T-cell (primary cell): ENCODE results near the gene ARHGEF6. TPM values are rescaled to one million over a fixed set of nuclear protein-coding genes. Genes with fewer than 3 reads are reported as not detected.

Experiments used
- ATAC-seq, 4 experiments: fragments of 200-7000 bp in 3 of 4; fragments of 150-1000 bp in 1 of 4; cut with Tn5 transposase; replicated peaks in 1 of 4; 1 replicate in 3 of 4; 2 replicates in 1 of 4; pipeline ENCODE4 v1.10.0; 2021; ENCODE audit warnings: moderate library complexity in 3 of 4, mild to moderate bottlenecking in 2 of 4, moderate number of reproducible peaks in 1 of 4
- CTCF ChIA-PET, 2 donors: fragments of 300-600 bp; sonication (Branson Sonifier 250); formaldehyde crosslinking; loops; one replicate each; lab custom pipeline; 2022; ENCODE audit warnings: antibody characterized with exemption in 2 of 2; lab: Charles Lee
- POLR2A ChIA-PET, 2 donors: fragments of 300-600 bp; sonication (Branson Sonifier 250); formaldehyde crosslinking; loops; one replicate each; lab custom pipeline; 2022; ENCODE audit warnings: antibody characterized with exemption in 2 of 2; lab: Charles Lee
- DNase-seq, 35 experiments: peaks; one replicate each; pipeline versions ENCODE4 v3.0.0 to v3.0.0-alpha.2; 2013 to 2023
- H3K27ac ChIP-seq: one replicate; pipeline ENCODE4 v1.5.1; 2013; ENCODE audit warnings: low read length
- H3K27me3 ChIP-seq, 2 experiments: replicated peaks in 1 of 2; 1 replicate in 1 of 2; 2 replicates in 1 of 2; pipeline versions ENCODE4 v1.6.1 to v1.7.0; 2013; ENCODE audit warnings: low read length in 1 of 2, mixed read lengths in 1 of 2; ENCODE audit not compliant: control insufficient read depth in 2 of 2, insufficient read depth in 2 of 2; ENCODE audit errors: extremely low read depth in 1 of 2
- H3K36me3 ChIP-seq, 2 donors: 1 replicate in 1 of 2; 2 replicates in 1 of 2; pipeline versions ENCODE4 v1.6.1 to v1.7.0; 2013; ENCODE audit warnings: low read length in 1 of 2; ENCODE audit not compliant: control insufficient read depth in 2 of 2, insufficient read depth in 1 of 2; ENCODE audit errors: extremely low read depth in 1 of 2
- H3K4me1 ChIP-seq, 2 experiments: 1 replicate in 1 of 2; 2 replicates in 1 of 2; pipeline versions ENCODE4 v1.6.1 to v1.7.0; 2013; ENCODE audit warnings: low read length in 2 of 2, mixed read lengths in 1 of 2; ENCODE audit not compliant: insufficient read depth in 2 of 2, control insufficient read depth in 1 of 2; ENCODE audit errors: extremely low read depth in 1 of 2
- H3K4me3 ChIP-seq, 2 donors: 1 replicate in 1 of 2; 2 replicates in 1 of 2; pipeline versions ENCODE4 v1.5.1 to v1.7.0; 2013; ENCODE audit warnings: mild to moderate bottlenecking in 2 of 2, low read length in 1 of 2, moderate library complexity in 1 of 2; ENCODE audit not compliant: control insufficient read depth in 1 of 2; ENCODE audit errors: extremely low read depth in 1 of 2
- H3K9me3 ChIP-seq: 2 replicates; pipeline ENCODE4 v1.7.0; 2013
- H3K27ac Mint-ChIP-seq, 2 donors: one replicate each; pipeline ENCODE4 v1.8.0; 2020 to 2021; ENCODE audit warnings: mild to moderate bottlenecking in 2 of 2, mixed read lengths in 2 of 2
- H3K27me3 Mint-ChIP-seq, 2 donors: one replicate each; pipeline ENCODE4 v1.8.0; 2021 to 2022; ENCODE audit warnings: mixed read lengths in 2 of 2
- H3K36me3 Mint-ChIP-seq: one replicate; pipeline ENCODE4 v1.8.0; 2021; ENCODE audit warnings: mixed read lengths
- H3K4me1 Mint-ChIP-seq, 3 donors: one replicate each; pipeline ENCODE4 v1.8.0; 2020 to 2022; ENCODE audit warnings: mixed read lengths in 3 of 3, mild to moderate bottlenecking in 1 of 3
- H3K4me3 Mint-ChIP-seq, 3 donors: one replicate each; pipeline ENCODE4 v1.8.0; 2020 to 2022; ENCODE audit warnings: mild to moderate bottlenecking in 3 of 3, mixed read lengths in 3 of 3, moderate library complexity in 3 of 3
- H3K9me3 Mint-ChIP-seq, 3 donors: one replicate each; pipeline ENCODE4 v1.8.0; 2020 to 2022; ENCODE audit warnings: mixed read lengths in 3 of 3
- WGBS: methylation state at CpG from one replicate; pipeline ENCODE4 v1.1.5; 2013; ENCODE audit warnings: missing lambda C conversion rate; ENCODE audit not compliant: insufficient coverage; 5-methylcytosine and 5-hydroxymethylcytosine counted together
- total RNA-seq, 35 experiments: library from RNA in 6 of 35; stranded (reverse) in 6 of 35; fragments of 120-200 nt in 1 of 35; gene quantifications; one replicate each; pipeline versions ENCODE4 v1.2.1 to v1.2.4 and lab custom pipeline; 2013 to 2026

Gene ARHGEF6
- total RNA-seq, 5 donors from 2014 or later (not counting 1 experiment from before 2014, with no cell fraction given), result 63.4 to 79.9 (median 72.9) TPM

GRCh38 chrX:136794080-136794479, 13.3 kb upstream of the ARHGEF6 start:
- ChIA-PET POLR2A (no interaction called here), CTCF (no interaction called here)
- Histone ChIP-seq H3K4me3 (no peak overlapping the region), H3K27ac (no peak overlapping the region), H3K27me3 (no peaks in the 10 kb centered on the region), H3K4me1 (peaks cover 0 to 4% of the 10 kb centered on the region in 2 experiments), H3K36me3 (no peaks in the 10 kb centered on the region), H3K9me3 (no peaks in the 10 kb centered on the region)
- Mint-ChIP-seq H3K4me3 (no peak overlapping the region), H3K9me3 (peaks cover 0 to 7% (median 3%) of the 10 kb centered on the region in 3 donors), H3K36me3 (no peaks in the 10 kb centered on the region), H3K27ac (no peak overlapping the region), H3K4me1 (peaks cover 8 to 11% (median 10%) of the 10 kb centered on the region in 3 donors), H3K27me3 (peaks cover 0 to 9% of the 10 kb centered on the region in 2 donors)
- WGBS, result 80% methylated on average over 1 of the region's 1 CpG
- no peak for DNase-seq
- ATAC-seq, result no peak

GRCh38 chrX:136789856-136790255, 9.1 kb upstream of the ARHGEF6 start:
- DNase-seq, result no peak
- no peaks in the 10 kb centered on the region for H3K36me3 Mint-ChIP-seq
- no peaks in the 10 kb centered on the region for H3K4me1 ChIP-seq
- H3K4me1 Mint-ChIP-seq, result no peaks in the 10 kb centered on the region
- H3K27ac Mint-ChIP-seq, result no peak overlapping the region
- H3K27me3 Mint-ChIP-seq, result peaks cover 0 to 13% of the 10 kb centered on the region in 2 donors
- no CpG with 5 or more reads among the region's 4 CpGs for WGBS
- no peaks in the 10 kb centered on the region for H3K9me3 ChIP-seq
- no peak for ATAC-seq
- CTCF ChIA-PET, result no interaction called here
- no peak overlapping the region for H3K4me3 ChIP-seq
- no peaks in the 10 kb centered on the region for H3K36me3 ChIP-seq
- no peak overlapping the region for H3K4me3 Mint-ChIP-seq
- H3K27ac ChIP-seq, result no peak overlapping the region
- no peaks in the 10 kb centered on the region for H3K27me3 ChIP-seq
- POLR2A ChIA-PET, result no interaction called here
- peaks cover 0 to 3% (median under 1%) of the 10 kb centered on the region in 3 donors for H3K9me3 Mint-ChIP-seq

DNA sequence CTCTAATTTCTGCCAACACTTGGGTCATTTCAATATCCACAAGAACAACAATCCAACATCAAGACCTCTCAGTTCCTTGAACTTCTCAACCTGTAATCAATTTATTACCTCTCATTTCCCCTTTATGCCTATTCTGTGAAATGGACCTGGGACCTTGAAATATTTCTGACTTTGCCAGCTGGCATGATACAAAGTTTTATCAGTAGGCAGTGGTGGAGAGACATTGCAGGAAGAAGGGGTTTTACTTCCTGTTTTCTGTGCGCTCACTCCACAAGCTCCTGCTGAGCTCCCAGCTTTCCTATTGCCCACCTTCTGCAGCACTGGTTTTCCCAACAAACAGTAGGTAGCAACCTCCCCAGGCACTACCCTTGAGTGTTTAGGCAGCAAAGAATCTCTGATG, 3.5 kb upstream of the ARHGEF6 start:
- Mint-ChIP-seq H3K4me1 (peaks cover 37 to 40% (median 38%) of the 10 kb centered on the region in 3 donors), H3K36me3 (no peaks in the 10 kb centered on the region), H3K4me3 (peak overlapping the region in 1 of 3 donors; percentile 18), H3K9me3 (no peaks in the 10 kb centered on the region), H3K27me3 (peaks cover 0 to 14% of the 10 kb centered on the region in 2 donors), H3K27ac (peak overlapping the region in 1 of 2 donors; percentile 66)
- no peaks in the 10 kb centered on the region for H3K27me3 ChIP-seq
- CTCF ChIA-PET, result interaction anchor here (0.6 kb wide), 2 partner anchors 84 to 268 kb away, joined by 3 to 4 read pairs; no protein-coding TSS in a partner anchor
- H3K9me3 ChIP-seq, result no peaks in the 10 kb centered on the region
- H3K4me1 ChIP-seq, result peaks cover 10 to 16% of the 10 kb centered on the region in 2 experiments
- DNase-seq (peak in 1 of 35 experiments; percentile 11), ATAC-seq (no peak)
- no CpG with 5 or more reads among the region's 1 CpG for WGBS
- no peak overlapping the region for H3K27ac ChIP-seq
- no peak overlapping the region for H3K4me3 ChIP-seq
- H3K36me3 ChIP-seq, result no peaks in the 10 kb centered on the region
- POLR2A ChIA-PET, result no interaction called here

DNA sequence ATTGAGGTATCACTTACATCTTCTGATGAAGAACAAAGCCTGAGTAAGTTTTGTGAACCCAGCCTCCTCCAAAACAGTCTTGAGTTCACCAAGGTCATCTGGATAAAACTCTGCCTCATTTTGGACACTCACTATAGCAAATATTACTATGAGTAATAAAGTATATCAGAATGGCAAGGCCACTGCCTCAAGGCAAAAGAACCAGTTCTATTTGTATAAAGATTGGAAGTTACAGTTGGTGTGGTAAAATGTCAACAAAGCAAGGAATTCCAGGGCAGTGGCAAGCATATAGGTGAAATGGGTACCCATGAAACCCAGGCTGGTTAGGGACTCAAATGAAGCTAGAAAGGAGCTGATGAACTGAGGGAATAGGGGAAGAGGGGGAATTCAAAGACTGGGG, 2.4 kb upstream of the ARHGEF6 start:
- POLR2A ChIA-PET, result no interaction called here

GRCh38 chrX:136781180-136781797, 557 bp upstream of the ARHGEF6 start:
- peaks cover 8% of the 10 kb centered on the region for H3K36me3 Mint-ChIP-seq
- WGBS, result 0% methylated on average over 1 of the region's 9 CpGs
- H3K4me1 Mint-ChIP-seq, result peaks cover 52 to 64% (median 53%) of the 10 kb centered on the region in 3 donors

More for the DNA sequence above, 2.4 kb upstream of the ARHGEF6 start:
- ATAC-seq (no peak), DNase-seq (no peak)
- Histone ChIP-seq H3K27me3 (no peaks in the 10 kb centered on the region), H3K27ac (no peak overlapping the region), H3K36me3 (no peaks in the 10 kb centered on the region), H3K4me3 (no peak overlapping the region), H3K4me1 (peaks cover 11 to 25% of the 10 kb centered on the region in 2 experiments), H3K9me3 (no peaks in the 10 kb centered on the region)
- Mint-ChIP-seq H3K27ac (peak overlapping the region; percentile 23 to 41), H3K4me1 (peaks cover 40 to 49% (median 43%) of the 10 kb centered on the region in 3 donors), H3K9me3 (no peaks in the 10 kb centered on the region), H3K36me3 (no peaks in the 10 kb centered on the region), H3K4me3 (peak overlapping the region in 1 of 3 donors; percentile 18), H3K27me3 (peaks cover 0 to 10% of the 10 kb centered on the region in 2 donors)
- CTCF ChIA-PET, result no interaction called here

GRCh38 chrX:136780241-136780640, 491 bp downstream of the ARHGEF6 start:
- Mint-ChIP-seq H3K9me3 (no peaks in the 10 kb centered on the region), H3K4me1 (peaks cover 63 to 74% (median 64%) of the 10 kb centered on the region in 3 donors), H3K27me3 (peaks cover 0 to 10% of the 10 kb centered on the region in 2 donors), H3K27ac (peak overlapping the region; percentile 90 to 98), H3K4me3 (peak overlapping the region; percentile 87 to 93 (median 93)), H3K36me3 (peaks cover 10% of the 10 kb centered on the region)
- peak overlapping the region; percentile 83 for H3K27ac ChIP-seq
- no peaks in the 10 kb centered on the region for H3K27me3 ChIP-seq
- H3K36me3 ChIP-seq, result no peaks in the 10 kb centered on the region
- no peaks in the 10 kb centered on the region for H3K9me3 ChIP-seq
- H3K4me3 ChIP-seq, result peak overlapping the region; percentile 55 to 60
- H3K4me1 ChIP-seq, result peaks cover 20 to 25% of the 10 kb centered on the region in 2 experiments
- ATAC-seq (no peak), DNase-seq (peak in 1 of 35 experiments; percentile 12)
- CTCF ChIA-PET, result interaction anchor here in 1 of 2 donors (1.3 kb wide), 1 partner anchor 27 kb away, joined by 3 read pairs; no protein-coding TSS in a partner anchor
- POLR2A ChIA-PET, result interaction anchor here in 1 of 2 donors (1.3 kb wide), 2 partner anchors 92 to 101 kb away, joined by 3 to 5 read pairs; partner anchors contain the start of gene RBMX
- no CpG with 5 or more reads among the region's 2 CpGs for WGBS

More at GRCh38 chrX:136781180-136781797, 557 bp upstream of the ARHGEF6 start:
- H3K9me3 ChIP-seq, result no peaks in the 10 kb centered on the region
- DNase-seq (no peak), ATAC-seq (peak; percentile 29 to 38 (median 34))
- ChIA-PET CTCF (no interaction called here), POLR2A (interaction anchor here in 1 of 2 donors (0.6 to 1.1 kb wide), 2 partner anchors 81 to 100 kb away, joined by 4 to 6 read pairs; no protein-coding TSS in a partner anchor)
- no peaks in the 10 kb centered on the region for H3K36me3 ChIP-seq
- H3K27ac Mint-ChIP-seq, result peak overlapping the region; percentile 90 to 98
- peak overlapping the region; percentile 87 to 93 (median 93) for H3K4me3 Mint-ChIP-seq
- no peaks in the 10 kb centered on the region for H3K27me3 ChIP-seq
- H3K9me3 Mint-ChIP-seq, result no peaks in the 10 kb centered on the region
- H3K27me3 Mint-ChIP-seq, result peaks cover 0 to 10% of the 10 kb centered on the region in 2 donors
- peak overlapping the region; percentile 55 to 60 for H3K4me3 ChIP-seq
- peak overlapping the region; percentile 83 for H3K27ac ChIP-seq
- peaks cover 20 to 25% of the 10 kb centered on the region in 2 experiments for H3K4me1 ChIP-seq
